ENCODE measurements around the gene ELANE.

GRCh38 chr19:863315-863620, 11.2 kb downstream of the ELANE start:
- TF ChIP-seq CTCF (IDR thresholded peaks at IDR 0.05 in 8 of 11, conservative IDR thresholded peaks at IDR 0.05 in 3 of 11): no peak
- no peak for TF ChIP-seq POLR2A (IDR thresholded peaks at IDR 0.05)
